Testis (tissue), 3 donors: Measurements from ENCODE around the gene ACAD9. TPM values are rescaled to one million over a fixed set of nuclear protein-coding genes. Genes with fewer than 3 reads are reported as not detected.

Source experiments
- DNase-seq: peaks from one replicate; pipeline ENCODE4 v3.0.0-alpha.2; 2019
- H3K27ac ChIP-seq, 2 donors: fragments of 200-600 bp; sonication (generic); one replicate each; pipeline ENCODE4 v1.5.1; 2019
- H3K27me3 ChIP-seq: fragments of 200-600 bp; sonication (generic); one replicate; pipeline ENCODE4 v1.5.1; 2019
- H3K36me3 ChIP-seq: fragments of 200-600 bp; sonication (generic); one replicate; pipeline ENCODE4 v1.5.1; 2017; ENCODE audit warnings: low read depth; ENCODE audit errors: missing control alignments
- H3K4me1 ChIP-seq: fragments of 200-600 bp; sonication (generic); one replicate; pipeline ENCODE4 v1.5.1; 2019
- H3K4me3 ChIP-seq, 2 donors: fragments of 200-600 bp; sonication (generic); one replicate each; pipeline ENCODE4 v1.5.1; 2017 to 2019
- H3K9me3 ChIP-seq: fragments of 200-600 bp; sonication (generic); one replicate; pipeline ENCODE4 v1.5.1; 2017
- CTCF ChIP-seq, 3 experiments: fragments of 450-650 bp in 2 of 3; fragments of 200-600 bp in 1 of 3; sonication (generic) in 1 of 3; IDR thresholded peaks; one replicate each; pipeline ENCODE4 v1.5.1; 2016 to 2019; ENCODE audit warnings: antibody characterized with exemption in 3 of 3, mild to moderate bottlenecking in 2 of 3, moderate library complexity in 1 of 3
- POLR2A ChIP-seq: fragments of 450-650 bp; IDR thresholded peaks from one replicate; pipeline ENCODE4 v1.6.1; 2017; ENCODE audit warnings: antibody characterized with exemption, mild to moderate bottlenecking, moderate library complexity
- WGBS, 2 donors: methylation state at CpG; one replicate each; pipeline ENCODE4 v1.1.5; 2018; 5-methylcytosine and 5-hydroxymethylcytosine counted together
- intact Hi-C: fragments of 100-400 bp; cut with DNase I; formaldehyde crosslinking; loops from one replicate; pipeline ENCODE4 v1.15.1; 2023; ENCODE audit warnings: low total_unique reads
- polyA plus RNA-seq: library from polyadenylated mRNA; stranded (reverse); fragments of 350-450 nt; fragmentation: Illumina TruSeq; extraction: RNeasy Lipid Tissue Mini Kit (QIAGEN cat#74804); gene quantifications from one replicate; pipeline ENCODE4 v1.2.3, GENCODE V29; 2014; ENCODE audit warnings: low read depth, low replicate concordance; ENCODE audit not compliant: insufficient read depth
- total RNA-seq, 2 donors: library from RNA; depleted of rRNA; stranded (reverse); fragments of >200 nt; gene quantifications; one replicate each; pipeline ENCODE4 v1.2.3, GENCODE V29; 2016

Gene ACAD9
- total and polyA plus RNA-seq, 3 donors from 2014 or later = 49.5 to 80.6 (median 80.4) TPM

- 87% methylated on average over 13 of the region's 13 CpGs; no CpG with 5 or more reads in 1 of the 2 donors for WGBS, 2 donors
- intact Hi-C loops = no loop called here
Observed at GRCh38 chr3:128910006-128910405, 30.6 kb downstream of the ACAD9 start.

GRCh38 chr3:128911911-128912310, 32.5 kb downstream of the ACAD9 start:
- no peak overlapping the region for H3K4me3 ChIP-seq
- H3K4me1 ChIP-seq = no peaks in the 10 kb centered on the region
- 68 to 90% methylated on average over 4 to 7 of the region's 7 CpGs for WGBS, 2 donors
- intact Hi-C loops = no loop called here
- no peak for DNase-seq
- no peaks in the 10 kb centered on the region for H3K36me3 ChIP-seq
- H3K9me3 ChIP-seq = no peaks in the 10 kb centered on the region
- no peak for TF ChIP-seq POLR2A
- TF ChIP-seq CTCF (IDR thresholded peaks at IDR 0.05) = no peak
- H3K27me3 ChIP-seq = no peaks in the 10 kb centered on the region
- no peak overlapping the region for H3K27ac ChIP-seq

More at GRCh38 chr3:128910006-128910405, 30.6 kb downstream of the ACAD9 start:
- no peak overlapping the region for H3K27ac ChIP-seq
- TF ChIP-seq CTCF (IDR thresholded peaks at IDR 0.05) (no peak), POLR2A (no peak)
- H3K36me3 ChIP-seq = no peaks in the 10 kb centered on the region
- DNase-seq = no peak
- no peak overlapping the region for H3K4me3 ChIP-seq
- no peaks in the 10 kb centered on the region for H3K4me1 ChIP-seq
- H3K27me3 ChIP-seq = no peaks in the 10 kb centered on the region
- H3K9me3 ChIP-seq = no peaks in the 10 kb centered on the region

- TF ChIP-seq POLR2A (no peak), CTCF (IDR thresholded peaks at IDR 0.05) (no peak)
- no peak for DNase-seq
Observed at GRCh38 chr3:128914966-128915645, 35.7 kb downstream of the ACAD9 start.

GRCh38 chr3:128917291-128917690, 37.9 kb downstream of the ACAD9 start:
- peak; percentile 24 for DNase-seq
- TF ChIP-seq CTCF (IDR thresholded peaks at IDR 0.05) (no peak), POLR2A (no peak)
- Histone ChIP-seq H3K36me3 (no peaks in the 10 kb centered on the region), H3K4me3 (no peak overlapping the region), H3K27ac (no peak overlapping the region), H3K4me1 (no peaks in the 10 kb centered on the region), H3K27me3 (no peaks in the 10 kb centered on the region), H3K9me3 (no peaks in the 10 kb centered on the region)
- 46 to 50% methylated on average over 2 of the region's 2 CpGs for WGBS, 2 donors
- intact Hi-C loops = no loop called here

More at GRCh38 chr3:128914966-128915645, 35.7 kb downstream of the ACAD9 start:
- WGBS, 2 donors = 94 to 95% methylated on average over 10 of the region's 10 CpGs
- H3K4me1 ChIP-seq = no peaks in the 10 kb centered on the region
- intact Hi-C loops = no loop called here
- no peak overlapping the region for H3K27ac ChIP-seq
- no peaks in the 10 kb centered on the region for H3K27me3 ChIP-seq
- H3K9me3 ChIP-seq = no peaks in the 10 kb centered on the region
- no peak overlapping the region for H3K4me3 ChIP-seq
- no peaks in the 10 kb centered on the region for H3K36me3 ChIP-seq

- H3K36me3 ChIP-seq = no peaks in the 10 kb centered on the region
- no peaks in the 10 kb centered on the region for H3K4me1 ChIP-seq
- intact Hi-C loops = no loop called here
- no peaks in the 10 kb centered on the region for H3K27me3 ChIP-seq
- WGBS, 2 donors = 97 to 100% methylated on average over 1 of the region's 1 CpG
- no peak for DNase-seq
- TF ChIP-seq POLR2A (no peak), CTCF (IDR thresholded peaks at IDR 0.05) (no peak)
- H3K4me3 ChIP-seq = no peak overlapping the region
- no peaks in the 10 kb centered on the region for H3K9me3 ChIP-seq
- no peak overlapping the region for H3K27ac ChIP-seq
Observed at GRCh38 chr3:128919988-128920387, 40.6 kb downstream of the ACAD9 start.
